ENCODE measurements around the gene MC1R. TPM values are rescaled to one million over a fixed set of nuclear protein-coding genes. Genes with fewer than 3 reads are reported as not detected.

MC1R gene
- total and polyA plus RNA-seq, 2 of the 4 experiments (the other 2 are of a cell fraction) = 3.8 to 9.5 TPM

DNA sequence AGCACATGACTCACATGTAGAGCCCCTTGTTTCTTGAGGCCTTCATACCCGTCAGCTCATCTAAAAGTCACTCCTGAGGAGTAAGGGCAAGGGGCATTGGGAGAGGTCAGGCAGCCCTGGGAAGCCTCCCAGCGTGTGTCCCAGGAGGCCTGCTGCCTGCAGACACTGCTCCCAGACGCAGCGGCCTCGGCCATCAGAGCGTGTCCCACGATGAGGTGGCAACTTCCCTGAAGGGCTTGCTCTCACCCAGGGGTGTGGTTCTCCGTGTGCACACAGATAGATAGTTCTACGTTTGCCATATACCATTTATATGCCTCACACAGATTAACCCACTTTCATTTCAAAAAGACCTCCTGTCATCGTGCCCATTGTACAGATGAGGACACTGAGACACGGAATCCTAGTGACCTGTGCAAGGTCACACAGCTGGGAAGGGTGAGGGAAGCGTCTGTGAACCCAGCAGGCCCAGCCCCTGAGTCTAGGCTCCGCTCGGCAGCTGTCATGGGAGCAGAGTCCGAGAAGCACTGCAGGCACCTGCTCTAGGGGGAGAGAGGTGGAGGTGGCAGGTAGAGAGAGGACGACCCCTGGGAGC, 12.7 kb downstream of the MC1R start:
- Histone ChIP-seq H3K79me1 (ENCODE audit: low read depth in 1 of 2, low read length in 2 of 2) (peaks cover 24 to 49% of the 10 kb centered on the region in 2 experiments), H4K8ac (ENCODE audit: low read depth in 2 of 2, low read length in 2 of 2) (no peak overlapping the region), H3K9me1 (ENCODE audit: insufficient read depth, low read length) (peaks cover 14% of the 10 kb centered on the region; the same call in 1 of the 2 replicates), H3K4ac (ENCODE audit: low read depth, low read length) (no peak overlapping the region), H3K18ac (ENCODE audit: low read depth, low read length) (no peak overlapping the region), H2BK20ac (ENCODE audit: low read depth, low read length) (no peak overlapping the region), H3K27me3 (ENCODE audit: control insufficient read depth, insufficient read depth, low read length) (no peaks in the 10 kb centered on the region), H3K56ac (ENCODE audit: extremely low read depth, insufficient read depth, low read length) (no peak overlapping the region), H4K91ac (ENCODE audit: insufficient read depth, low read depth, low read length) (no peak overlapping the region), H2AFZ (replicated peaks; ENCODE audit: low read length, poor library complexity) (no peak overlapping the region), H2BK5ac (ENCODE audit: low read depth, low read length, poor library complexity, severe bottlenecking) (no peak overlapping the region), H3K23ac (ENCODE audit: low read depth, low read length) (no peak overlapping the region), H3K4me3 (ENCODE audit: insufficient read depth, low read depth, low read length) (no peak overlapping the region), H3K14ac (replicated peaks; ENCODE audit: low read depth, low read length) (no peak overlapping the region), H2AK9ac (replicated peaks; ENCODE audit: low read depth, low read length, poor library complexity) (no peak overlapping the region), H3K27ac (ENCODE audit: insufficient read depth, low read length) (no peak overlapping the region), H4K20me1 (ENCODE audit: insufficient read depth, low read length) (peaks cover 60% of the 10 kb centered on the region), H2BK15ac (ENCODE audit: low read depth, low read length) (no peak overlapping the region), H3K4me2 (ENCODE audit: low read depth, low read length) (no peak overlapping the region), H3K36me3 (ENCODE audit: control insufficient read depth, insufficient read depth, low read length) (peaks cover 63% of the 10 kb centered on the region), H2AK5ac (ENCODE audit: low read depth, low read length) (no peak overlapping the region), H3K4me1 (ENCODE audit: control insufficient read depth, insufficient read depth, low read length) (no peaks in the 10 kb centered on the region), H4K5ac (ENCODE audit: low read depth, low read length) (no peak overlapping the region), H3K9ac (ENCODE audit: low read depth, low read length) (no peak overlapping the region), H2BK120ac (ENCODE audit: low read depth, low read length) (no peak overlapping the region), H3K9me3 (ENCODE audit: control insufficient read depth, insufficient read depth, low read length) (no peaks in the 10 kb centered on the region)
- intact Hi-C loops (cut with micrococcal nuclease) (no loop called here), dilution Hi-C loops (cut with HindIII; ENCODE audit: low sequenced_read_pairs, unreplicated experiment) (no loop called here), in situ Hi-C loops (cut with MboI; ENCODE audit: low sequenced_read_pairs) (no loop called here)
- ChIA-PET CTCF (no interaction called here), POLR2A (ENCODE audit: unreplicated experiment) (no interaction called here)
- ATAC-seq (ENCODE audit: low read depth) (no peak), DNase-seq (no peak)
- no TSS peak for BruUV-seq (replicated peaks)
- WGBS, 2 experiments (ENCODE audit: extremely low coverage in 2 of 2, insufficient read length in 1 of 2) = 89% methylated on average over 4 of the region's 16 CpGs; no CpG with 5 or more reads in 1 of the 2 experiments
- no peak for TF ChIP-seq RFX5 (IDR thresholded peaks at IDR 0.05; ENCODE audit: low read depth, low read length)
- TF ChIP-seq, protein P1, sequence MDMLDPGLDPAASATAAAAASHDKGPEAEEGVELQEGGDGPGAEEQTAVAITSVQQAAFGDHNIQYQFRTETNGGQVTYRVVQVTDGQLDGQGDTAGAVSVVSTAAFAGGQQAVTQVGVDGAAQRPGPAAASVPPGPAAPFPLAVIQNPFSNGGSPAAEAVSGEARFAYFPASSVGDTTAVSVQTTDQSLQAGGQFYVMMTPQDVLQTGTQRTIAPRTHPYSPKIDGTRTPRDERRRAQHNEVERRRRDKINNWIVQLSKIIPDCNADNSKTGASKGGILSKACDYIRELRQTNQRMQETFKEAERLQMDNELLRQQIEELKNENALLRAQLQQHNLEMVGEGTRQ (IDR thresholded peaks at IDR 0.05; ENCODE audit: low read depth, low read length) = no peak
- TF ChIP-seq NFE2L2 (IDR thresholded peaks at IDR 0.05; ENCODE audit: low read depth, low read length) = no peak
- TF ChIP-seq MAFK (IDR thresholded peaks at IDR 0.05; ENCODE audit: low read depth, low read length) = no peak
- TF ChIP-seq FOS (IDR thresholded peaks at IDR 0.05; ENCODE audit: low read depth, low read length) = no peak
- TF ChIP-seq MXI1 (IDR thresholded peaks at IDR 0.05; ENCODE audit: borderline replicate concordance, low read depth, low read length) = no peak
- TF ChIP-seq, protein P2, sequence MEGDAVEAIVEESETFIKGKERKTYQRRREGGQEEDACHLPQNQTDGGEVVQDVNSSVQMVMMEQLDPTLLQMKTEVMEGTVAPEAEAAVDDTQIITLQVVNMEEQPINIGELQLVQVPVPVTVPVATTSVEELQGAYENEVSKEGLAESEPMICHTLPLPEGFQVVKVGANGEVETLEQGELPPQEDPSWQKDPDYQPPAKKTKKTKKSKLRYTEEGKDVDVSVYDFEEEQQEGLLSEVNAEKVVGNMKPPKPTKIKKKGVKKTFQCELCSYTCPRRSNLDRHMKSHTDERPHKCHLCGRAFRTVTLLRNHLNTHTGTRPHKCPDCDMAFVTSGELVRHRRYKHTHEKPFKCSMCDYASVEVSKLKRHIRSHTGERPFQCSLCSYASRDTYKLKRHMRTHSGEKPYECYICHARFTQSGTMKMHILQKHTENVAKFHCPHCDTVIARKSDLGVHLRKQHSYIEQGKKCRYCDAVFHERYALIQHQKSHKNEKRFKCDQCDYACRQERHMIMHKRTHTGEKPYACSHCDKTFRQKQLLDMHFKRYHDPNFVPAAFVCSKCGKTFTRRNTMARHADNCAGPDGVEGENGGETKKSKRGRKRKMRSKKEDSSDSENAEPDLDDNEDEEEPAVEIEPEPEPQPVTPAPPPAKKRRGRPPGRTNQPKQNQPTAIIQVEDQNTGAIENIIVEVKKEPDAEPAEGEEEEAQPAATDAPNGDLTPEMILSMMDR (conservative IDR thresholded peaks at IDR 0.05; ENCODE audit: low read depth, low read length) = no peak
- no peak for TF ChIP-seq RAD21 (IDR thresholded peaks at IDR 0.05; ENCODE audit: low read length)
- TF ChIP-seq SMC3 (IDR thresholded peaks at IDR 0.05; ENCODE audit: low read depth, low read length) = no peak
- no peak for TF ChIP-seq BHLHE40 (IDR thresholded peaks at IDR 0.05; ENCODE audit: low read depth, low read length)

All from IMR-90 (cell line).